Endothelial cell of umbilical vein (primary cell): ENCODE measurements around the gene EXD3. TPM values are rescaled to one million over a fixed set of nuclear protein-coding genes. Genes with fewer than 3 reads are reported as not detected.

Experiments
- BruUV-seq: library from RNA; stranded (reverse); fragments of 400-500 nt; replicated peaks from 2 replicates; lab custom pipeline; 2021; lab: Mats Ljungman, UMichigan
- CTCF ChIA-PET: fragments of 300-600, 350-600 bp; sonication (Branson Sonifier 250); formaldehyde crosslinking; loops from one replicate; lab custom pipeline; 2021; ENCODE audit warnings: antibody characterized with exemption, inconsistent platforms; lab: Charles Lee
- POLR2A ChIA-PET: fragments of 300-600, 350-600 bp; sonication (Branson Sonifier 250); formaldehyde crosslinking; loops from one replicate; lab custom pipeline; 2021; ENCODE audit warnings: antibody characterized with exemption, inconsistent platforms; lab: Charles Lee
- DNase-seq: peaks from one replicate; pipeline ENCODE4 v3.0.0-alpha.2; 2011; ENCODE audit warnings: low read depth, low spot score
- FAIRE-seq: peaks from 2 replicates; lab custom pipeline; 2011; peaks lifted over from hg19 to GRCh38; lab: Jason Lieb, UNC
- H2AFZ ChIP-seq: 2 replicates; pipeline ENCODE4 v1.6.0; 2012; ENCODE audit warnings: low read depth, low read length, control low read depth, inconsistent platforms
- H3K27ac ChIP-seq: 2 replicates; pipeline ENCODE4 v1.5.1; 2011; ENCODE audit warnings: low read depth, mild to moderate bottlenecking, control low read depth, low read length, moderate library complexity; ENCODE audit not compliant: insufficient read depth
- H3K27me3 ChIP-seq, 2 experiments: 2 replicates each; pipeline versions ENCODE4 v1.6.0 to v1.6.1; 2011; ENCODE audit warnings: low read length in 2 of 2, mixed read lengths in 1 of 2; ENCODE audit not compliant: control insufficient read depth in 2 of 2, insufficient read depth in 2 of 2
- H3K36me3 ChIP-seq, 2 experiments: 2 replicates in 1 of 2; 3 replicates in 1 of 2; pipeline ENCODE4 v1.5.1; 2011; ENCODE audit warnings: low read length in 2 of 2, mild to moderate bottlenecking in 1 of 2, moderate library complexity in 1 of 2; ENCODE audit not compliant: control insufficient read depth in 2 of 2, insufficient read depth in 2 of 2; ENCODE audit errors: extremely low read depth in 1 of 2
- H3K4me1 ChIP-seq: 3 replicates; pipeline ENCODE4 v1.5.1; 2011; ENCODE audit warnings: mild to moderate bottlenecking, low read length; ENCODE audit not compliant: control insufficient read depth, insufficient read depth; ENCODE audit errors: extremely low read depth
- H3K4me2 ChIP-seq: 2 replicates; pipeline ENCODE4 v1.6.1; 2011; ENCODE audit warnings: low read length, control low read depth, mixed read lengths; ENCODE audit not compliant: insufficient read depth
- H3K4me3 ChIP-seq, 3 experiments: fragments of 200-600 bp in 1 of 3; sonication (generic), shearing (Covaris generic) in 1 of 3; replicated peaks in 1 of 3; 2 replicates each; pipeline ENCODE4 v1.5.1; 2011 to 2016; ENCODE audit warnings: control low read depth in 3 of 3, low read length in 3 of 3, mild to moderate bottlenecking in 2 of 3, inconsistent platforms in 1 of 3, low read depth in 1 of 3, moderate library complexity in 1 of 3; ENCODE audit not compliant: insufficient read depth in 1 of 3
- H3K79me2 ChIP-seq: 2 replicates; pipeline ENCODE4 v1.6.0; 2012; ENCODE audit warnings: low read length, inconsistent platforms; ENCODE audit not compliant: control insufficient read depth, insufficient read depth
- H3K9ac ChIP-seq: replicated peaks from 2 replicates; pipeline ENCODE3; 2011; ENCODE audit warnings: low read length, control low read depth; ENCODE audit not compliant: insufficient read depth; ENCODE audit errors: extremely low read depth
- H3K9me1 ChIP-seq: replicated peaks from 3 replicates; pipeline ENCODE4 v1.6.0; 2011; ENCODE audit warnings: mild to moderate bottlenecking, low read length; ENCODE audit not compliant: control insufficient read depth, insufficient read depth; ENCODE audit errors: extremely low read depth
- H3K9me3 ChIP-seq: replicated peaks from 2 replicates; pipeline ENCODE4 v1.5.1; 2012; ENCODE audit warnings: low read length, inconsistent platforms; ENCODE audit not compliant: control insufficient read depth, insufficient read depth
- H4K20me1 ChIP-seq: replicated peaks from 2 replicates; pipeline ENCODE3; 2011; ENCODE audit warnings: mild to moderate bottlenecking, low read length; ENCODE audit not compliant: control insufficient read depth, insufficient read depth; ENCODE audit errors: extremely low read depth
- EZH2 ChIP-seq: IDR thresholded peaks from 2 replicates; pipeline ENCODE4 v1.6.1; 2012; ENCODE audit warnings: borderline replicate concordance, low read depth, mild to moderate bottlenecking, moderate library complexity, low read length, inconsistent platforms; ENCODE audit not compliant: severe bottlenecking
- FOS ChIP-seq: IDR thresholded peaks from 2 replicates; pipeline ENCODE4 v1.6.1; 2011; ENCODE audit warnings: mild to moderate bottlenecking, low read length, moderate library complexity, borderline replicate concordance; ENCODE audit not compliant: insufficient read depth
- GATA2 ChIP-seq: IDR thresholded peaks from 2 replicates; pipeline ENCODE4 v1.7.0; 2011; ENCODE audit warnings: low read depth, mild to moderate bottlenecking, moderate library complexity, mixed read lengths, low read length; ENCODE audit not compliant: insufficient read length, insufficient read depth
- JUN ChIP-seq: IDR thresholded peaks from 2 replicates; pipeline ENCODE4 v1.6.1; 2011; ENCODE audit warnings: borderline replicate concordance, low read depth; ENCODE audit not compliant: insufficient read length, insufficient read depth
- MYC ChIP-seq: IDR thresholded peaks from one replicate; pipeline ENCODE4 v1.6.1; 2011; ENCODE audit warnings: mild to moderate bottlenecking, low read depth, low read length
- POLR2A ChIP-seq: IDR thresholded peaks from 2 replicates; pipeline ENCODE4 v1.6.1; 2012; ENCODE audit warnings: low read depth, mild to moderate bottlenecking, control low read depth, low read length
- POLR2AphosphoS5 ChIP-seq: IDR thresholded peaks from 2 replicates; pipeline ENCODE4 v1.6.1; 2012; ENCODE audit warnings: low read depth, mild to moderate bottlenecking, control low read depth, low read length, moderate library complexity; ENCODE audit not compliant: insufficient read depth
- dilution Hi-C: fragments of 300-500 bp; cut with MboI; formaldehyde crosslinking; loops from one replicate; pipeline ENCODE4 v1.15.0; 2019; ENCODE audit warnings: low sequenced_read_pairs; ENCODE audit not compliant: extremely low pct_ligation_motif_present
- intact Hi-C: fragments of 100-400 bp; cut with micrococcal nuclease; formaldehyde crosslinking; loops from one replicate; pipeline ENCODE4 v1.10.0; 2022
- polyA plus RNA-seq, 4 experiments: library from polyadenylated mRNA; depleted of rRNA in 3 of 4; stranded (reverse) in 3 of 4; unstranded in 1 of 4; fragments of >200 nt; gene quantifications; 2 replicates each; pipeline versions ENCODE4 v1.2.1 to v1.2.3, GENCODE V29; 2011 to 2012; ENCODE audit warnings: missing spikeins in 1 of 4
- total RNA-seq: library from RNA; stranded (reverse); gene quantifications from 2 replicates; pipeline ENCODE4 v1.2.3, GENCODE V29; 2021
- TF ChIP-seq, protein P1 (sequence below), 2 donors: IDR thresholded peaks; 1 replicate in 1 of 2; 2 replicates in 1 of 2; pipeline ENCODE4 v1.5.1; 2011; ENCODE audit warnings: low read length in 2 of 2, mild to moderate bottlenecking in 2 of 2, moderate library complexity in 2 of 2, control low read depth in 1 of 2, inconsistent platforms in 1 of 2, low read depth in 1 of 2; ENCODE audit not compliant: insufficient read depth in 1 of 2; ENCODE audit errors: extremely low read depth in 1 of 2
- TF ChIP-seq, protein P2 (sequence below): IDR thresholded peaks from 2 replicates; pipeline ENCODE4 v1.6.1; 2011; ENCODE audit not compliant: insufficient read depth, insufficient read length

The EXD3 gene
- total and polyA plus RNA-seq, 2 donors (not counting 3 experiments of a cell fraction or from before 2014, with no cell fraction given), result 17.7 to 30.3 TPM

DNA sequence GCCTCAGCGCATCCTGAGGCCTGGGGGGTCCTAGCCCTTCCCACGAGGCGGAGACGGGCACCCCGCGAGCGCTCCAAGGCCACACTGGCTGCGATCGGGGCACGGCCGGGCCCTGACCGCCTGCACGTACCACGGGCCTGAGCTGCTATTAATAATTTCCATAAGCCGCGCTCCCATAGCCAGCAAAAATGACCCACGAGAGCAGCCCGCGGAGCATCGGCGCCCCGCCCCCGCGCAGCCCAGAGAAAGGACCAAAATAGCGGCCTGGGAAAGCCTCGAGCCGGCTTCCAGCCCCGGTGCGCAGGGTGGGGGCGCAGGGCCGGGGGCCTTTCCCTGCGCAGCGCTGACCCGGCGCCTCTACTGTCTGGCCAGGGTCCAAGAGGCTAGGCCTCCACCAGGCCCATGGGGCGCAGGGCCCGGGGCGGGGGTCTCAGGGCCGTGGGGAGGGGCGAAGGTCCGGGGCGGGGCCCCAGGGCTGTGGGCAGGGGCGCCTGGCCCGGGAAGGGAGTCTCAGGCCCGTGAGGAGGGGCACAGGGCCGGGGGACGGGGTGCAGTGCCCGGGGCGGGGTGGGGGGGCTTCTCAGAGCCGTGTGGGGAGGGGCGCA lies 54.4 kb downstream of the EXD3 start:
- Histone ChIP-seq H3K9me1 (no peaks in the 10 kb centered on the region), H3K9me3 (no peaks in the 10 kb centered on the region), H2AFZ (no peak overlapping the region), H3K4me2 (no peak overlapping the region), H3K36me3 (no peaks in the 10 kb centered on the region), H3K27me3 (no peaks in the 10 kb centered on the region), H3K9ac (no peak overlapping the region), H3K4me1 (no peaks in the 10 kb centered on the region), H3K27ac (no peak overlapping the region), H3K79me2 (no peaks in the 10 kb centered on the region), H3K4me3 (no peak overlapping the region), H4K20me1 (no peaks in the 10 kb centered on the region)
- no TSS peak for BruUV-seq
- TF ChIP-seq POLR2AphosphoS5 (no peak), POLR2A (no peak), GATA2 (no peak), MYC (no peak), JUN (no peak), FOS (no peak), EZH2 (no peak)
- TF ChIP-seq, protein P1, sequence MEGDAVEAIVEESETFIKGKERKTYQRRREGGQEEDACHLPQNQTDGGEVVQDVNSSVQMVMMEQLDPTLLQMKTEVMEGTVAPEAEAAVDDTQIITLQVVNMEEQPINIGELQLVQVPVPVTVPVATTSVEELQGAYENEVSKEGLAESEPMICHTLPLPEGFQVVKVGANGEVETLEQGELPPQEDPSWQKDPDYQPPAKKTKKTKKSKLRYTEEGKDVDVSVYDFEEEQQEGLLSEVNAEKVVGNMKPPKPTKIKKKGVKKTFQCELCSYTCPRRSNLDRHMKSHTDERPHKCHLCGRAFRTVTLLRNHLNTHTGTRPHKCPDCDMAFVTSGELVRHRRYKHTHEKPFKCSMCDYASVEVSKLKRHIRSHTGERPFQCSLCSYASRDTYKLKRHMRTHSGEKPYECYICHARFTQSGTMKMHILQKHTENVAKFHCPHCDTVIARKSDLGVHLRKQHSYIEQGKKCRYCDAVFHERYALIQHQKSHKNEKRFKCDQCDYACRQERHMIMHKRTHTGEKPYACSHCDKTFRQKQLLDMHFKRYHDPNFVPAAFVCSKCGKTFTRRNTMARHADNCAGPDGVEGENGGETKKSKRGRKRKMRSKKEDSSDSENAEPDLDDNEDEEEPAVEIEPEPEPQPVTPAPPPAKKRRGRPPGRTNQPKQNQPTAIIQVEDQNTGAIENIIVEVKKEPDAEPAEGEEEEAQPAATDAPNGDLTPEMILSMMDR (IDR thresholded peaks at IDR 0.05; ENCODE audit: extremely low read depth in 1 of 2, insufficient read depth in 1 of 2, low read depth in 1 of 2, low read length in 2 of 2), result no peak
- TF ChIP-seq, protein P2, sequence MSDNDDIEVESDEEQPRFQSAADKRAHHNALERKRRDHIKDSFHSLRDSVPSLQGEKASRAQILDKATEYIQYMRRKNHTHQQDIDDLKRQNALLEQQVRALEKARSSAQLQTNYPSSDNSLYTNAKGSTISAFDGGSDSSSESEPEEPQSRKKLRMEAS, result no peak
- intact Hi-C loops, result no loop called here
- FAIRE-seq (no peak), DNase-seq (no peak)
- dilution Hi-C loops, result no loop called here
- ChIA-PET POLR2A (no interaction called here), CTCF (interaction anchor here (2.9 kb wide), 1 partner anchor 67 kb away, joined by 10 read pairs; the partner anchor contains the start of gene NRARP)
